Stomach (tissue), 4 donors: ENCODE measurements around the gene DNAH17.

Experiments used
- CTCF ChIP-seq, 7 experiments: fragments of 450-650 bp in 4 of 7; fragments of 200-600 bp in 3 of 7; sonication (generic) in 3 of 7; IDR thresholded peaks; one replicate each; pipeline ENCODE4 v1.5.1; 2016 to 2019; ENCODE audit warnings: antibody characterized with exemption in 7 of 7, control low read depth in 2 of 7, mild to moderate bottlenecking in 1 of 7
- POLR2AphosphoS5 ChIP-seq, 3 donors: sonication (generic); formaldehyde crosslinking; IDR thresholded peaks; one replicate each; pipeline ENCODE4 v1.6.1; 2016; ENCODE audit warnings: antibody characterized with exemption in 3 of 3

GRCh38 chr17:78571329-78571728 is 5.9 kb downstream of the DNAH17 start:
- TF ChIP-seq CTCF (IDR thresholded peaks at IDR 0.05) (no peak), POLR2AphosphoS5 (IDR thresholded peaks at IDR 0.05) (no peak)
